ENCODE measurements around the gene RGS3.
"Not testable (repeated sequence)": the region's sequence is repeated elsewhere in the genome, so short reads cannot be mapped to it uniquely, and the experiment has no call there.

RGS3 gene

DNA sequence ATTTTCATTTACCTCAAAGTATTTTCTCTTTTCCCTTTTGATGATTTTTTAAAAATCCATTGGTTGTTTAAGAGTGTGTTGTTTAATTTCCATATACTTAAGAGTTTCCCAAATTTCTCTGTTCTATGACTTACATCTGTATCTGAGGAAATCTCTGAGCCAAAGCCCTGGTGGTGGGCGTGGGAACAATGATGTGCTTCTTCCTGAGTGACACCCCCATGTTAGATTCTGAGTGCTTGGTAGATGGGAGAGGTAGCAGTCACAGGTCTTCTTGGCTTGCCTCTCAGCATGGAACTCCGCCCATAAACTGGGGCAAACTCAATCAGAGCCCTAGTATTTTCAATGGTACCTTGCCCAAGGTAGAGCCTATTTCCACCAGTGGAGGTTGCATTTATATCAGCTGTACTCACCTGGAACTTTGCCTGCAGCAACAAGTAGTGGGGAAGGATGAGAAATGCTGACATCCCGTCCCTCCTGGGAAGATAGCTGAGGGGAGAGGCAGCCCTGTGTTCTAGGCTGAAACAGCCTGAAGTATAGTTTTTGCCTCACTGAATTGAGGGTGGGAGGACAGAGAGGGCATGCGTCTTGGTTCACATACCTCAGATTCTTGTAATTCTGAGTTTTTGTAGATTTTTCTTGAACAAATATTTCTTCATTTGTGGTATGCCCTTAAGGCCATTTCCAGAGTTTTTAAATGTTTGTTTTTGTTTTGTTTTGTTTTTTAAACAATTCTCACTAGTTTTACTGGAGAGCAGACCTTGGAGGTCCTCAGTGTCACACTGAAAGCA is 26.6 kb upstream of the RGS3 start:
- Histone ChIP-seq H3K9me3 (replicated peaks; ENCODE audit: insufficient read depth, low read length) (no peaks in the 10 kb centered on the region), H3K9me2 (replicated peaks; ENCODE audit: insufficient read depth, low read length) (no peaks in the 10 kb centered on the region), H3K4me1 (ENCODE audit: low read length) (no peaks in the 10 kb centered on the region), H4K20me1 (ENCODE audit: insufficient read depth, low read length) (no peaks in the 10 kb centered on the region), H3K27me3 (replicated peaks; ENCODE audit: insufficient read depth, low read length) (no peaks in the 10 kb centered on the region), H3K27ac (ENCODE audit: low read length) (no peak overlapping the region), H2AFZ (ENCODE audit: low read length) (no peak overlapping the region), H3K4me3 (ENCODE audit: low read length) (no peak overlapping the region), H3K36me3 (replicated peaks; ENCODE audit: insufficient read depth, low read length) (no peaks in the 10 kb centered on the region), H3F3A (ENCODE audit: insufficient read depth, low read length) (no peaks in the 10 kb centered on the region), H3K79me2 (ENCODE audit: low read length) (no peaks in the 10 kb centered on the region), H3K9ac (ENCODE audit: low read length) (no peak overlapping the region), H3K4me2 (ENCODE audit: low read depth, low read length) (no peak overlapping the region)
- no peak for DNase-seq
- TF ChIP-seq EZH2 (optimal IDR thresholded peaks at IDR 0.05; ENCODE audit: low read depth, low read length) (no peak), EZH2phosphoT487 (IDR thresholded peaks at IDR 0.05; ENCODE audit: low read length) (no peak)
- TF ChIP-seq, protein P1, sequence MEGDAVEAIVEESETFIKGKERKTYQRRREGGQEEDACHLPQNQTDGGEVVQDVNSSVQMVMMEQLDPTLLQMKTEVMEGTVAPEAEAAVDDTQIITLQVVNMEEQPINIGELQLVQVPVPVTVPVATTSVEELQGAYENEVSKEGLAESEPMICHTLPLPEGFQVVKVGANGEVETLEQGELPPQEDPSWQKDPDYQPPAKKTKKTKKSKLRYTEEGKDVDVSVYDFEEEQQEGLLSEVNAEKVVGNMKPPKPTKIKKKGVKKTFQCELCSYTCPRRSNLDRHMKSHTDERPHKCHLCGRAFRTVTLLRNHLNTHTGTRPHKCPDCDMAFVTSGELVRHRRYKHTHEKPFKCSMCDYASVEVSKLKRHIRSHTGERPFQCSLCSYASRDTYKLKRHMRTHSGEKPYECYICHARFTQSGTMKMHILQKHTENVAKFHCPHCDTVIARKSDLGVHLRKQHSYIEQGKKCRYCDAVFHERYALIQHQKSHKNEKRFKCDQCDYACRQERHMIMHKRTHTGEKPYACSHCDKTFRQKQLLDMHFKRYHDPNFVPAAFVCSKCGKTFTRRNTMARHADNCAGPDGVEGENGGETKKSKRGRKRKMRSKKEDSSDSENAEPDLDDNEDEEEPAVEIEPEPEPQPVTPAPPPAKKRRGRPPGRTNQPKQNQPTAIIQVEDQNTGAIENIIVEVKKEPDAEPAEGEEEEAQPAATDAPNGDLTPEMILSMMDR (IDR thresholded peaks at IDR 0.05; ENCODE audit: low read length), result no peak

DNA sequence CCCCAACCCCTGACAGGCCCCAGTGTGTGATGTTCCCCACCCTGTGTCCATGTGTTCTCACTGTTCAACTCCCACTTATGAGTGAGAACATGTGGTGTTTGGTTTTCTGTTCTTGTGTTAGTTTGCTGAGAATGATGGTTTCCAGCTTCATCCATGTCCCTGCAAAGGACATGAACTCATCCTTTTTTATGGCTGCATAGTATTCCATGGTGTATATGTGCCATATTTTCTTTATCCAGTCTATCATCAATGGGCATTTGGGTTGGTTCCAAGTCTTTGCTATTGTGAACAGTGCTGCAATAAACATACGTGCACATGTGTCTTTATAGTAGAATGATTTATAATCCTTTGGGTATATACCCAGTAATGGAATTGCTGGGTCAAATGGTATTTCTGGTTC is 25.8 kb upstream of the RGS3 start:
- not testable (repeated sequence) for H3K27me3 ChIP-seq (replicated peaks; ENCODE audit: insufficient read depth, low read length); H3K27ac ChIP-seq (ENCODE audit: low read length); H3K79me2 ChIP-seq (ENCODE audit: low read length); DNase-seq; H3K4me1 ChIP-seq (ENCODE audit: low read length); H4K20me1 ChIP-seq (ENCODE audit: insufficient read depth, low read length); H3K4me3 ChIP-seq (ENCODE audit: low read length); H3K9ac ChIP-seq (ENCODE audit: low read length); H3K9me3 ChIP-seq (replicated peaks; ENCODE audit: insufficient read depth, low read length); H2AFZ ChIP-seq (ENCODE audit: low read length); H3F3A ChIP-seq (ENCODE audit: insufficient read depth, low read length); H3K4me2 ChIP-seq (ENCODE audit: low read depth, low read length); H3K9me2 ChIP-seq (replicated peaks; ENCODE audit: insufficient read depth, low read length); H3K36me3 ChIP-seq (replicated peaks; ENCODE audit: insufficient read depth, low read length)

DNA sequence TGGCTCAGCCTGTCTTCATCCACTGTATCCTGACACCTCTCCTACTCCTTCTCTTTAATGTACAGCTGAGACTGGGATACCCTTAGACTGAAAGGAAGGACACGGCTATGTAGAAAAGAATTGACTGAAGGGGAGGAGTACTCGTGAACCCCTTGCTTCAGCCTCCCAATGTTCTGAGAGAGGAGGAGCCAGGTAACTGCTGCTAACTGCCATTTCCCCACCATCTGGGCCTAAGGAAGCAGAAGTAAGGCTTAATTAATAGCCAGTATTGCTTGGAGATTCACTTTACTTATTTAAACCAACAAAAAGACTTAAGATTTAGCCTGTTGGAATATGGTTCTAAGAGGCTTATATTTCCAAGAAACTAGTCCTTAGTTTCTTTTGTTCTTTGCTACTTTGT is 18.8 kb upstream of the RGS3 start:
- H3K4me2 ChIP-seq (ENCODE audit: low read depth, low read length), result no peak overlapping the region
- H3K4me3 ChIP-seq (ENCODE audit: low read length), result no peak overlapping the region
- no peaks in the 10 kb centered on the region for H3K27me3 ChIP-seq (replicated peaks; ENCODE audit: insufficient read depth, low read length)
- DNase-seq, result no peak
- no peak overlapping the region for H2AFZ ChIP-seq (ENCODE audit: low read length)
- no peak overlapping the region for H3K9ac ChIP-seq (ENCODE audit: low read length)
- no peak overlapping the region for H3K27ac ChIP-seq (ENCODE audit: low read length)
- no peaks in the 10 kb centered on the region for H3K79me2 ChIP-seq (ENCODE audit: low read length)
- H3K9me3 ChIP-seq (replicated peaks; ENCODE audit: insufficient read depth, low read length), result no peaks in the 10 kb centered on the region
- TF ChIP-seq EZH2phosphoT487 (IDR thresholded peaks at IDR 0.05; ENCODE audit: low read length) (no peak), EZH2 (optimal IDR thresholded peaks at IDR 0.05; ENCODE audit: low read depth, low read length) (no peak)
- TF ChIP-seq, protein P1 (IDR thresholded peaks at IDR 0.05; ENCODE audit: low read length), result no peak
- no peaks in the 10 kb centered on the region for H4K20me1 ChIP-seq (ENCODE audit: insufficient read depth, low read length)
- no peaks in the 10 kb centered on the region for H3K36me3 ChIP-seq (replicated peaks; ENCODE audit: insufficient read depth, low read length)
- H3K9me2 ChIP-seq (replicated peaks; ENCODE audit: insufficient read depth, low read length), result no peaks in the 10 kb centered on the region
- H3F3A ChIP-seq (ENCODE audit: insufficient read depth, low read length), result no peaks in the 10 kb centered on the region
- H3K4me1 ChIP-seq (ENCODE audit: low read length), result no peaks in the 10 kb centered on the region

DNA sequence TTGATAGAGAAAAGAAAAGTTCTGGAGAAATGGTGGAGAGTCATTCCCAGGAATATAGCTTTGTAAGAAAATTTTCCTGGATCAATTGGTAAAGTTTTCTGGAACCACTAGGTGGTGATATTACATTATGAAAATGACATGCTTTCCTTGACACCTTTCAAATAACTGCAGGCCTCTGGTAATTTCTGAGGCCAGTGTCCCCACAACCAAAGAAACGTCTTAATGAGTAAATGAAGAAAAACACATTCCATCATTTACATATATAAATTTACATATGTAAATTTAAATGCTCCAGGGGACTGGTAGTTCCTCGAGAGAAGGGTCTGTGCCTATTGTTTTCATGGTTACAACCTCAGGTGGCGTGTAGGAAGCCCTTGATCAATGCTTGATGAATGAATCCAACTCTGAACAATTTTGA is 17.2 kb upstream of the RGS3 start:
- Histone ChIP-seq H3K27me3 (replicated peaks; ENCODE audit: insufficient read depth, low read length) (no peaks in the 10 kb centered on the region), H3K9me2 (replicated peaks; ENCODE audit: insufficient read depth, low read length) (no peaks in the 10 kb centered on the region), H3K9me3 (replicated peaks; ENCODE audit: insufficient read depth, low read length) (no peaks in the 10 kb centered on the region), H3K9ac (ENCODE audit: low read length) (no peak overlapping the region), H3K4me3 (ENCODE audit: low read length) (no peak overlapping the region), H3K4me1 (ENCODE audit: low read length) (no peaks in the 10 kb centered on the region), H3K36me3 (replicated peaks; ENCODE audit: insufficient read depth, low read length) (no peaks in the 10 kb centered on the region), H4K20me1 (ENCODE audit: insufficient read depth, low read length) (no peaks in the 10 kb centered on the region), H2AFZ (ENCODE audit: low read length) (no peak overlapping the region), H3K4me2 (ENCODE audit: low read depth, low read length) (no peak overlapping the region), H3K79me2 (ENCODE audit: low read length) (no peaks in the 10 kb centered on the region), H3F3A (ENCODE audit: insufficient read depth, low read length) (no peaks in the 10 kb centered on the region), H3K27ac (ENCODE audit: low read length) (no peak overlapping the region)
- TF ChIP-seq, protein P1 (IDR thresholded peaks at IDR 0.05; ENCODE audit: low read length), result peak; percentile 67
- TF ChIP-seq EZH2 (optimal IDR thresholded peaks at IDR 0.05; ENCODE audit: low read depth, low read length), result no peak
- TF ChIP-seq EZH2phosphoT487 (IDR thresholded peaks at IDR 0.05; ENCODE audit: low read length), result no peak
- peak; percentile 31 for DNase-seq

Measured in MM.1S (cell line).